ENCODE results near the gene PPP4R3A. TPM values are rescaled to one million over a fixed set of nuclear protein-coding genes. Genes with fewer than 3 reads are reported as not detected.

PPP4R3A gene
- total RNA-seq, 1 donor from 2014 or later: 89.7 TPM

GRCh38 chr14:91416744-91417119 lies 93.4 kb downstream of the PPP4R3A start:
- Mint-ChIP-seq H3K27me3 (ENCODE audit: unreplicated experiment) (peaks cover 11% of the 10 kb centered on the region), H3K4me3 (ENCODE audit: unreplicated experiment) (peak overlapping the region; percentile 94), H3K4me1 (ENCODE audit: unreplicated experiment) (peaks cover 31% of the 10 kb centered on the region), H3K27ac (ENCODE audit: unreplicated experiment) (peak overlapping the region; percentile 65), H3K9me3 (ENCODE audit: unreplicated experiment) (no peaks in the 10 kb centered on the region), H3K36me3 (ENCODE audit: low read depth, unreplicated experiment) (peaks cover 8% of the 10 kb centered on the region)
- TF ChIP-seq CTCF (IDR thresholded peaks at IDR 0.05; ENCODE audit: unreplicated experiment): no peak
- DNase-seq (ENCODE audit: low spot score): peak; percentile 20

- H3K27ac Mint-ChIP-seq (ENCODE audit: unreplicated experiment): peak overlapping the region; percentile 65
- H3K36me3 Mint-ChIP-seq (ENCODE audit: low read depth, unreplicated experiment): peaks cover 9% of the 10 kb centered on the region
- DNase-seq (ENCODE audit: low spot score): no peak
Measured at GRCh38 chr14:91415794-91416743, 94.0 kb downstream of the PPP4R3A start.

GRCh38 chr14:91414475-91414833 lies 95.7 kb downstream of the PPP4R3A start:
- peaks cover 11% of the 10 kb centered on the region for H3K27me3 Mint-ChIP-seq (ENCODE audit: unreplicated experiment)
- H3K27ac Mint-ChIP-seq (ENCODE audit: unreplicated experiment): no peak overlapping the region
- H3K4me1 Mint-ChIP-seq (ENCODE audit: unreplicated experiment): peaks cover 31% of the 10 kb centered on the region
- peaks cover 19% of the 10 kb centered on the region for H3K36me3 Mint-ChIP-seq (ENCODE audit: low read depth, unreplicated experiment)
- H3K9me3 Mint-ChIP-seq (ENCODE audit: unreplicated experiment): no peaks in the 10 kb centered on the region
- no peak for DNase-seq (ENCODE audit: low spot score)
- H3K4me3 Mint-ChIP-seq (ENCODE audit: unreplicated experiment): peak overlapping the region; percentile 34
- TF ChIP-seq CTCF (IDR thresholded peaks at IDR 0.05; ENCODE audit: unreplicated experiment): no peak

More at GRCh38 chr14:91415794-91416743, 94.0 kb downstream of the PPP4R3A start:
- TF ChIP-seq CTCF (IDR thresholded peaks at IDR 0.05; ENCODE audit: unreplicated experiment): no peak
- Mint-ChIP-seq H3K9me3 (ENCODE audit: unreplicated experiment) (no peaks in the 10 kb centered on the region), H3K4me3 (ENCODE audit: unreplicated experiment) (peak overlapping the region; percentile 94), H3K27me3 (ENCODE audit: unreplicated experiment) (peaks cover 11% of the 10 kb centered on the region), H3K4me1 (ENCODE audit: unreplicated experiment) (peaks cover 31% of the 10 kb centered on the region)

- peaks cover 9% of the 10 kb centered on the region for H3K27me3 Mint-ChIP-seq (ENCODE audit: unreplicated experiment)
- no peak overlapping the region for H3K27ac Mint-ChIP-seq (ENCODE audit: unreplicated experiment)
- H3K9me3 Mint-ChIP-seq (ENCODE audit: unreplicated experiment): no peaks in the 10 kb centered on the region
- no peak overlapping the region for H3K4me3 Mint-ChIP-seq (ENCODE audit: unreplicated experiment)
- no peak for TF ChIP-seq CTCF (IDR thresholded peaks at IDR 0.05; ENCODE audit: unreplicated experiment)
- no peak for DNase-seq (ENCODE audit: low spot score)
- H3K4me1 Mint-ChIP-seq (ENCODE audit: unreplicated experiment): peaks cover 30% of the 10 kb centered on the region
- H3K36me3 Mint-ChIP-seq (ENCODE audit: low read depth, unreplicated experiment): peaks cover 19% of the 10 kb centered on the region
Measured at GRCh38 chr14:91413547-91414474, 96.3 kb downstream of the PPP4R3A start.
